GM03348 (cell line): ENCODE results near the gene OR10G7.
"Not testable (repeated sequence)": the region's sequence is repeated elsewhere in the genome, so short reads cannot be mapped to it uniquely, and the experiment has no call there.

ENCODE experiments used
- DNase-seq: peaks from one replicate; pipeline ENCODE4 v3.0.0; 2012; ENCODE audit warnings: low spot score

OR10G7 gene

DNA sequence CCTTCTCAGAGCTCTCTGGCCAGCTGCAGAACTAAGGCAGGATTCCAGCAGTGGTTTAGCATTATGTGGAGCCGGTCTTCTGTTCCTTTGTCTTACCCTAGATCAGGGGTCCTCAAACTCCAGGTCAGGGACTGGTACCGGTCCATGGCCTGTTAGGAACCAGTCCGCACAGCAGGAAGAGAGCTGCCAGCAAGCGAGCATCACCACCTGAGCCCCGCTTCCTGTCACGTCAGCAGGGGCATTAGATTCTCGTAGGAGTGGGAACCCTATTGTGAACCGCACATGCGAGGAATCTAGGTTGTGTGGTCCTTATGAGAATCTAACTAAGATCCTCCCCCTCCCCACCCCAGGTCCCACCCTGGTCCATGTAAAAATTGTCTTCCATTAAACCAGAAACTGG lies 1.6 kb downstream of the OR10G7 start:
- no peak for DNase-seq

DNA sequence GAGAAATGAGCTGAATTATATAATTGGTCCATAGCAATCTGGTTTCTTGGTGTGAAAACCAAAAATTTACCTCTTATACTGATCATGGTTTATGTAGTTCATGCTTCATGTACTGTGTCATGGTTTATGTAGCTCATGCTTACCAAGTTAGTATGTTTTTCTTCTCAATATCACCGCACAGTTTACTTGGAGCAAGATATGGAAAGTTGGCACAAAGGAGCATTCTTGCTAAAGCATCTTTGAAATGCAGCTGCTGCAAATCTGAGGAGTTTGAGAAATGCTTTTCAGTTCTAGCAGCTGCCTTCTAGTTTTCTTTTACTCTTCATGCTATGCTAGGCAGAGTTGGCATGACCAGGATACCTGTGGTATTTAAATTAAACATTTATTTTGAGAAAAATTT lies 4.5 kb downstream of the OR10G7 start:
- DNase-seq, result no peak

DNA sequence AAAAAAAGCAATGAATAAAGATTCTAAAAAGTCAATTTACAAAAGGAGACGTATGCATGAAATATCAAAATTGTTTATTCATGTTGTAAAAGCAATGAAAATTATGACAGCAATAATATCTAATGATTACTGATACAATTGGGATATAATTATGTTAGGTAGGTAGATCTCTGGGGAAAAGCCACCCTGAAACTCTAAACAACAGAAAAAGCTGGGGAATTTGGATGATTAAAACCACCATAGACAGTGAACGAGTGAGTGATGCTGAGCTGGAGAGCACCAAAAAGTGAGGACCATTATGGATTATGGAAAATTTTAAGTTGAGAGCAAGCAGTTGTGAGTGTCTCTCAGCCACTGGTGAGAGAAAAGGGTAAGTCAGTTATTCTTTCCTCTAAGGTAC lies 14.6 kb downstream of the OR10G7 start, which contains the start of gene OR10G8:
Gene OR10G8, plus strand, starts transcription at position 301 of the 400 bp plus-strand sequence. CDS start 2,825 bp downstream, outside the sequence.
- no peak for DNase-seq

DNA sequence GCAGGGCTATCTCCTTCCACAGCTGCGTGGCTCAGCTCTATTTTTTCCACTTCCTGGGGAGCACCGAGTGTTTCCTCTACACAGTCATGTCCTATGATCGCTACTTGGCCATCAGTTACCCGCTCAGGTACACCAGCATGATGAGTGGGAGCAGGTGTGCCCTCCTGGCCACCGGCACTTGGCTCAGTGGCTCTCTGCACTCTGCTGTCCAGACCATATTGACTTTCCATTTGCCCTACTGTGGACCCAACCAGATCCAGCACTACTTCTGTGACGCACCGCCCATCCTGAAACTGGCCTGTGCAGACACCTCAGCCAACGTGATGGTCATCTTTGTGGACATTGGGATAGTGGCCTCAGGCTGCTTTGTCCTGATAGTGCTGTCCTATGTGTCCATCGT lies 25.3 kb downstream of the OR10G7 start:
- DNase-seq, result not testable (repeated sequence)

DNA sequence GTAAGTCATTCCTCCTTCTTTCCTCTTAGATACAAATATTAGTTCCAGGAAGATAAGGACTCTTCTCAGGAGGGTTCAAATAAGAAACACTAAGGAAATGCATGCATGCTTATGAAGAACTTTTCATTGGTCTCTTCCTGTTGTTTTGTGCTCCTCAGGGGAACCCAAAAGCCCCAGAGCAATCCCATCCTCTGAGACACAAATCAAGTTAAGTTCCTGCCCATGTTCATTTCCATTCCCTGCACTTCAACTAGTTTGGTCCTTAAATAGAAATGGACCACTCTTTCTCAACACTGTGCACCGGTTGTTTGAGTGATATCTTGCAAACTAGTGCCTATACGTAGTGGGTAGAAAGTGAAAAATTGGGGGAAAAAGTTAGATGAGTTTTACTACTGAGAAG lies 28.4 kb downstream of the OR10G7 start, which contains the start of gene OR10G4:
Gene OR10G4, plus strand, starts transcription at position 301 of the 400 bp plus-strand sequence. CDS start 2,578 bp downstream, outside the sequence.
- DNase-seq, result no peak

DNA sequence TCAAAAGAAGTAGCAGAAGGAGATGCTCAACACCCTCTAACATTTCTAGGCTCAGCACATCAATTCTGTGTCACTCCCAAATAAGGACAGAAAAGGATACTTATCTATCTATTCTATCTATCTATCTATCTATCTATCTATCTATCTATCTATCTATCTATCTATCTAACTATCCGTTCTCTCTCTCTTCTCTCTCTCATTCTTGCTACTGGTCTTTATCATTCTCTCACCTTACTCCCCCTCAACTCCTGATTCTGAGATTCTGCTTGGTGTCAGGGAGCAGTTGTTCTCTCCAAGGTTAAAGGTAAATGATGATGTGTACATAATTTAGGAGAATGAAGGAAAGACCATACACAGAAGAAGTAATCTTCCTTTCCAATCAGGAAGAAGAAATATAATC lies 46.0 kb downstream of the OR10G7 start, which contains the start of gene OR10G6:
Gene OR10G6, minus strand, starts transcription at position 43 of the 400 bp plus-strand sequence. Its CDS starts 0 bp downstream, at position 43.
- DNase-seq, result no peak
